HG02588 (cell line): ENCODE measurements around the gene YBEY.
"Not testable (repeated sequence)": the region's sequence is repeated elsewhere in the genome, so short reads cannot be mapped to it uniquely, and the experiment has no call there.

Experiments
- ATAC-seq: cut with Tn5 transposase; IDR thresholded peaks from one replicate; pipeline ENCODE4 v1.9.1; 2021; ENCODE audit warnings: mild to moderate bottlenecking, moderate library complexity; ENCODE audit not compliant: unreplicated experiment

YBEY gene, protein sequence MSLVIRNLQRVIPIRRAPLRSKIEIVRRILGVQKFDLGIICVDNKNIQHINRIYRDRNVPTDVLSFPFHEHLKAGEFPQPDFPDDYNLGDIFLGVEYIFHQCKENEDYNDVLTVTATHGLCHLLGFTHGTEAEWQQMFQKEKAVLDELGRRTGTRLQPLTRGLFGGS

GRCh38 chr21:46285761-46286647 lies at the start of gene YBEY:
Gene YBEY, plus strand, starts transcription at chr21:46286342. Its CDS starts 572 bp downstream, at chr21:46286914.
- ATAC-seq, result peak; percentile 86

- no peak for ATAC-seq
Observed at GRCh38 chr21:46237474-46237873, 48.7 kb upstream of the YBEY start.

- ATAC-seq, result no peak
Observed at GRCh38 chr21:46239817-46240325, 46.3 kb upstream of the YBEY start.

- ATAC-seq, result not testable (repeated sequence)
Observed at GRCh38 chr21:46241577-46241976, 44.6 kb upstream of the YBEY start.

GRCh38 chr21:46243325-46243724 lies 42.8 kb upstream of the YBEY start:
- no peak for ATAC-seq

DNA sequence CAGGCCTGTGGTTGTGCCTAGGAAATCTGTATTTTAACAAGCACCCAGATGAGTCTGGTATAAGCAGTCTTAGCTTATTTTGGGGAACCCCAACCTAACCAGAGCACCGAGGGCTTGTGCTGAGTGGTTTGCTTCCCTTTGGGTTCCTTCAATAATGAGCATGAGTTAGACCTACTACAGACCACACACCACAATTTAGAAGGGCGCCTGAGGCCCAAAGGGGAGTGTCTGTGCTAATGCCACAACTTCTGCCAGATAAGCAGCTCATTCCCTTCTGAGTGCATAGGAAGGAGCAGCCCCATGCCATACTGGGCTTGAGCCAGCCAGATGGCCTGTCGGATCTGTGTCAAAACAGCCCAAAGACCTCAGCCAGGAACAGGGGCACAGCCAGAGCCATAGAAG lies 42.2 kb upstream of the YBEY start:
- ATAC-seq, result no peak

GRCh38 chr21:46244602-46245001 lies 41.5 kb upstream of the YBEY start:
- ATAC-seq, result no peak

DNA sequence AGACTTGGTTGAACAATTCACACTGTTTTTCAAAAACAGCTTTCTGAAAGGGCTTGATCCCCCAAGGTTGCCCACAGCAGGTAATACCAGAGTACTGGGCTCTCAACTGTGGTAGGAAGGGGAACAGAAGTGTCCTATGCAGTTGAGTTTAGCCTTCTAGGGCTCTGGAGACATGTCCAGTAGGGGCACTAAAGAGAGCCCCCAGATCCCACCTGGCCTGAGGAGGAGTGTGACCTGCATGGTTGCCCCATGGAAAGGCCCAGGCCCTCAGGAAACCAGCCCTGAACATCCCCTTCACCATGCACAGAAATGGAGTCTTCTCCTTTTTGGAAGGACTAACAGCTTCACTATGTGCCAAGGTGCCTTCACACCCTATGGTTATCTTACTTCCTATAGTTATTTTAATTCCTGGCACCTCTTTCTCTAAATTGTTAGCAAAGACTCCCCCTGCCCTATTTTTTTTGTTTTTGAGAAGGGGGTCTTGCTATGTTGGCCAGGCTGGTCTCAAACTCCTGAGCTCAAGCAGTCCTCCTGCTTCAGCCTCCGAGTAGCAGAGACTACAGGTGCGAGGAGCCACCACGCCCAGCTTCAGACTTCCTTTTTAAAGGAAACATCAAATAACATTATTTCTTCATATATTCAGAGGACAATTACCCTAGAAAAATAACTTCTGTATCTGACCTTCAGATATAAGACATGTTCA lies 40.8 kb upstream of the YBEY start:
- ATAC-seq, result no peak

GRCh38 chr21:46246345-46246744 lies 39.8 kb upstream of the YBEY start:
- no peak for ATAC-seq

GRCh38 chr21:46247699-46248421 lies 38.3 kb upstream of the YBEY start:
- no peak for ATAC-seq

GRCh38 chr21:46248422-46248782 lies 37.7 kb upstream of the YBEY start:
- ATAC-seq, result no peak

- no peak for ATAC-seq
Observed at GRCh38 chr21:46248827-46249226, 37.3 kb upstream of the YBEY start.

DNA sequence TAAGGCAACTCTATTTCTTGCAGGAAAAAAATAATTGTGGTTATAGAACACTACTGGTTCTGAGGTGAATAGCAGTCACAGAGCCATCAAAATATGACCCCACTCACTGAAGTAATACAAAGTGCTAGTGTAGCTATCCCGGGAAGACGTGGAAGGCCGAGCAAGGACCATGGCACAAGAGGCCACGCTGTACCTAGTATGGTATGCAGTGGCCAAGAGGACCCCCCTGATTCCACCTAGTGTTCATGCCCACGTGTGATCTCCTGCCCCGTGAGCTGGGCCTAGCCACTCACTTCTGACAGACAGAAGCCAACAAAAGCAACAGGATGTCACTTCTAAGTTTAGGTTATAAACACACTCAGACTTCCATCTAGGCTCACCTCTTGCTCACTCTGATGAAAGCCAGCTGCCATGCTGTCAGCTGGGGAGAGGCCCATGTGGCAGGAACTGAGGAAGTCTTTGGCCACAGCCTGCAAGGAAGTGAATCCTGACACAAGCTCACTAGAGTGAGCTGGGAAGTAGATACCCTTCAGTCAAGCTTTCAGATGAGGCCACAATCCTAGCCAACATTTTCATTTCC lies 35.9 kb upstream of the YBEY start:
- no peak for ATAC-seq

GRCh38 chr21:46252840-46253239 lies 33.3 kb upstream of the YBEY start:
- no peak for ATAC-seq

DNA sequence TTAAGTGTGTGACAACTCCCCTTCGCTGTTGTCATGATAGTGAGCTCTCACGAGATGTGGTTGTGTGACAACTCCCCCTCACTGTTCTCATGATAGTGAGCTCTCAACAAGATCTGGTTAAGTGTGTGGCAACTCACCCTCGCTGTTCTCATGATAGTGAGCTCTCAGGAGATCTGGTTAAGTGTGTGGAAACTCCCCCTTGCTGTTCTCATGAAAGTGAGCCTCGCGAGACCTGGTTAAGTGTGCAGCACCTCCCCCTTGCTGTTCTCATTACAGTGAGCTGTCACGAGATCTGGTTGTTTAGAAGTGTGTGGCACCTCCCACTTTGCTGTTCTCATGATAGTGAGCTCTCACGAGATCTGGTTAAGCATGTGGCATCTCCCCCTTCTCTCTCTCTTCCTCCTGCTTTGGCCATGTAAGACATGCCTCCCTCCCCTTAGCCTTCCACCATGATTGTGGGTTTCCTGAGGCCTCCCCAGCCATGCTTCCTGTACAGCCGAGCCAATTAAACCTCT lies 32.5 kb upstream of the YBEY start:
- ATAC-seq, result no peak

DNA sequence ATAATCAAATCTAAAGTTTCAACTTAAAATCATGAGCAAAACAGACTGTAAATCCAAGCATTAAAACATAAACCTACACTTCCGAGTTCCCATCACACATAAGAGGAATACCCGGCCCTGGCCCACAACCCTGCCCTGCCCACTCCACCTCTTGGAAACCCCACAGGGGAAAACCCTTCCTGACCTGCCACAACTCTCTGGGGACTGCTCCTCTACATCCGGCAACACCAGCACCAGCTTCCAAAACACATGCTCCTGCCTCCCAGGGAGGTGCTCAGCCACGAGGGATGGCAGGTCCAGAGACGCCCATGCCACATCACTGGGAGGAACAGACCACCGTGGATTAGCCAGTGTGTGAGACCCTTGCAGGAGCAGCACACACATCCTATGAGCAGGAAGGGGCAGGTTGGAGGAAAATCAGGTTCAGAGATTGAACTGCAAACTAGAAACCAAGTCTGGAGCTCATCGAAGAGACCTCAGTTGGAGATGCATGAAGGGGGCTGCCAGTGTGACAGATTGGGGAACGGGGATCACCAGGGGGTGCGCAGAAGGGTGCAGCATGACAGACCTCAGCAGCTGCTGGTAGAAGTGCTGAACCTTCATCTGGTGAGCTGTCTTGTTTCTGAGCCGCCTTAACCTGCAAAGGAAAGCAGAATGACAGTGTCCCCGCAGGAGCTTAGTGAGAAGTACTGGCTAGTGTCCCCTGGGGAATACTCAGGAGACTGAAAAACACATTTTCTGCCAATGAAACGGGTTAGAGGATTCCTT lies 31.8 kb upstream of the YBEY start:
- peak; percentile 44 for ATAC-seq

DNA sequence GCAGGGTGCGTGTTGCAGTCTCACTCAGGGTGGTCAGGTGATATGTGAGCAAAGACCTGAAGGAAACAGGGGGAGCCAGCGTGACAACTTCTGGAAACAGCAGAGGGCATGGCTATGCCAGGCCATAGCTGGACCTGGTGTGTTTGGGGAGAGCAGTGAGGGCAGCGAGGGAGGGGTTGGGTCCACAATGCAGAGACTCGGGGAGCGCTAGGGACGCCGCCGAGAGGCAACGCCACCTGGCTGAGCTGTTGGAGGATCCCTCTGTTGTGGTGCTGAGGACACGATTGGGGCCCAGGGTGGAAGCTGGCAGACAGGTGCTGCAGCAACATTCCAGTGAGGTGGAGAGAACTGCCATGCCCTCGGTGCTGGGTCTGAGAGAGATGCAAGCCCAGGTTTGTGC lies 31.0 kb upstream of the YBEY start:
- no peak for ATAC-seq

GRCh38 chr21:46255758-46256337 lies 30.3 kb upstream of the YBEY start:
- ATAC-seq, result no peak

DNA sequence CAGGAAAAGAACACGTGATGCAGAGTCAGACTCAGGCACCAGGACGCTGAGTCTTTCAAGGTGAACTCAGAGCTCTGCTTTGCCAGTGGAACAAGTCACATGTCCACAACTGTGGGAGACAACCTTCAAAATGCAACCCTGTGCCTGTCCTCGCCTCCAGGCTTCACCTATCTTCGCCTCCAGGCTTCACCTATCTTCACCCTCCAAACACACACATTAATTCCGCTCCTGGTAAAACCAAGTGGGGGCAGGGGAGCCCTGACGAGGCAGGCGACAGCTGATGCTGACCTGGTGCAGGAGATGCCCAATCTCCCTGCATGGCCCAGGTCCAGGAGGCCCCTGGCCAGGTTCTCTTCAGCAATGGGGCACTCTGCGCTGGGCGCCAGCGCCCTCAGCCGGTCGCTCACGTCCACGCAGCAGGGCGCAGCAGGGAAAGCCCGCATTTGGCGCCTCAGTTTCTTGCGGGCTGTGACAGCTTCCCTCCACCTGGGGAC lies 29.6 kb upstream of the YBEY start:
- ATAC-seq, result no peak
